Neural progenitor cell (in vitro differentiated cells): ENCODE measurements around the gene APLP1. TPM values are rescaled to one million over a fixed set of nuclear protein-coding genes. Genes with fewer than 3 reads are reported as not detected.
A peak's percentile ranks its signal among the peaks of the same experiment; 100 is the strongest.

Experiments
- DNase-seq: peaks from one replicate; pipeline ENCODE4 v3.0.0-alpha.2; 2016; ENCODE audit warnings: low spot score
- H2AFZ ChIP-seq: fragments of 200-600 bp; sonication (generic); replicated peaks from 2 replicates; pipeline ENCODE4 v1.6.1; 2016; ENCODE audit warnings: antibody characterized with exemption
- H3F3A ChIP-seq: fragments of 200-600 bp; sonication (generic); 2 replicates; pipeline ENCODE4 v1.6.1; 2016; ENCODE audit warnings: antibody characterized with exemption, low read depth
- H3K27ac ChIP-seq: fragments of 200-600 bp; sonication (generic); 2 replicates; pipeline ENCODE4 v1.5.1; 2016; ENCODE audit warnings: mild to moderate bottlenecking
- H3K27me3 ChIP-seq: fragments of 200-600 bp; sonication (generic); 2 replicates; pipeline ENCODE4 v1.6.1; 2016; ENCODE audit warnings: mild to moderate bottlenecking, moderate library complexity
- H3K36me3 ChIP-seq: fragments of 200-600 bp; sonication (generic); 2 replicates; pipeline ENCODE4 v1.5.1; 2016
- H3K4me1 ChIP-seq: fragments of 200-600 bp; sonication (generic); 2 replicates; pipeline ENCODE4 v1.6.1; 2016; ENCODE audit warnings: mixed run types
- H3K4me2 ChIP-seq: fragments of 200-600 bp; sonication (generic); 2 replicates; pipeline ENCODE4 v1.6.1; 2016
- H3K4me3 ChIP-seq: fragments of 200-600 bp; sonication (generic); 2 replicates; pipeline ENCODE4 v1.5.1; 2016
- H3K79me2 ChIP-seq: fragments of 200-600 bp; sonication (generic); 2 replicates; pipeline ENCODE4 v1.6.1; 2016; ENCODE audit warnings: low read depth
- H3K9ac ChIP-seq: fragments of 200-600 bp; sonication (generic); 2 replicates; pipeline ENCODE4 v1.6.1; 2016
- H3K9me3 ChIP-seq: fragments of 200-600 bp; sonication (generic); 2 replicates; pipeline ENCODE4 v1.5.1; 2016; ENCODE audit warnings: low read depth
- H4K20me1 ChIP-seq: fragments of 200-600 bp; sonication (generic); 2 replicates; pipeline ENCODE4 v1.6.1; 2016; ENCODE audit warnings: low read depth
- H3K27ac Mint-ChIP-seq: 3 replicates; pipeline ENCODE4 v1.8.0; 2021; ENCODE audit warnings: mixed read lengths
- H3K27me3 Mint-ChIP-seq: 2 replicates; pipeline ENCODE4 v1.8.0; 2022; ENCODE audit warnings: low read depth, mild to moderate bottlenecking, inconsistent platforms, moderate library complexity, mixed read lengths; ENCODE audit not compliant: insufficient read depth
- H3K36me3 Mint-ChIP-seq: 3 replicates; pipeline ENCODE4 v1.8.0; 2021; ENCODE audit warnings: mixed read lengths
- H3K4me1 Mint-ChIP-seq: 3 replicates; pipeline ENCODE4 v1.8.0; 2021; ENCODE audit warnings: mixed read lengths
- H3K4me3 Mint-ChIP-seq: 3 replicates; pipeline ENCODE4 v1.8.0; 2021; ENCODE audit warnings: mild to moderate bottlenecking, moderate library complexity, mixed read lengths
- H3K9me3 Mint-ChIP-seq: 3 replicates; pipeline ENCODE4 v1.8.0; 2020; ENCODE audit warnings: mixed read lengths
- EZH2 ChIP-seq: fragments of 200-600 bp; sonication (generic); IDR thresholded peaks from 2 replicates; pipeline ENCODE4 v1.6.1; 2017; ENCODE audit warnings: antibody characterized with exemption, mild to moderate bottlenecking, moderate library complexity
- EZH2phosphoT487 ChIP-seq: fragments of 200-600 bp; sonication (generic); IDR thresholded peaks from 2 replicates; pipeline ENCODE4 v1.6.1; 2017; ENCODE audit warnings: antibody characterized with exemption
- total RNA-seq: library from RNA; depleted of rRNA; stranded (reverse); fragments of >200 nt; gene quantifications from 2 replicates; pipeline ENCODE4 v1.2.3, GENCODE V29; 2015; ENCODE audit warnings: low replicate concordance
- TF ChIP-seq, protein P1 (sequence below): fragments of 200-600 bp; sonication (generic); IDR thresholded peaks from 2 replicates; pipeline ENCODE4 v1.5.1; 2017; ENCODE audit warnings: antibody characterized with exemption, mild to moderate bottlenecking

Gene APLP1
- total RNA-seq, 1 donor from 2014 or later, result 89.5 TPM

DNA sequence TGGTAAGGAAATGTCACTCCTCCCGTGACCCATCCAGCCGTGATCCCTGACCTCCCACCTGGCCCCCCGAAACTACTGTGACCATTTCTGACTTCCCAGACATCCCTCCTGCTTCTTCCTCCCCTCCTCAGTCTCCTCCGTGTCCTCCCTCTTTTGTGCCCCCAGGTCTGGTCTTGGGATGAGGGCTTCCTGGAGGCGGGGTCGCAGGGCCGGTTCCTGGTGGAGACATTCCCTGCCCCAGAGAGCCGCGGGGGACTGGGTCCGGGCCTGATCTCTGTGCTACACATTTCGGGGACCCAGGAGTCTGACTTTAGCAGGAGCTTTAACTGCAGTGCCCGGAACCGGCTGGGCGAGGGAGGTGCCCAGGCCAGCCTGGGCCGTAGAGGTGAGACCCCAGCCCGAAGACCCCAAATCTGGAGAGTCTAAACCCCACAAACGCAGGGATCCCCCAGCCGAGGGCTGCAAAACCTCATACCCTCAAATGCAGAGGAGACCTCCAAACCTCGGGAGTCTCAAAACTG lies 6.7 kb upstream of the APLP1 start:
- peak overlapping the region; percentile 49 for H3K4me3 ChIP-seq
- H3K4me2 ChIP-seq, result peak overlapping the region; percentile 94
- no peak for TF ChIP-seq EZH2
- TF ChIP-seq, protein P1, sequence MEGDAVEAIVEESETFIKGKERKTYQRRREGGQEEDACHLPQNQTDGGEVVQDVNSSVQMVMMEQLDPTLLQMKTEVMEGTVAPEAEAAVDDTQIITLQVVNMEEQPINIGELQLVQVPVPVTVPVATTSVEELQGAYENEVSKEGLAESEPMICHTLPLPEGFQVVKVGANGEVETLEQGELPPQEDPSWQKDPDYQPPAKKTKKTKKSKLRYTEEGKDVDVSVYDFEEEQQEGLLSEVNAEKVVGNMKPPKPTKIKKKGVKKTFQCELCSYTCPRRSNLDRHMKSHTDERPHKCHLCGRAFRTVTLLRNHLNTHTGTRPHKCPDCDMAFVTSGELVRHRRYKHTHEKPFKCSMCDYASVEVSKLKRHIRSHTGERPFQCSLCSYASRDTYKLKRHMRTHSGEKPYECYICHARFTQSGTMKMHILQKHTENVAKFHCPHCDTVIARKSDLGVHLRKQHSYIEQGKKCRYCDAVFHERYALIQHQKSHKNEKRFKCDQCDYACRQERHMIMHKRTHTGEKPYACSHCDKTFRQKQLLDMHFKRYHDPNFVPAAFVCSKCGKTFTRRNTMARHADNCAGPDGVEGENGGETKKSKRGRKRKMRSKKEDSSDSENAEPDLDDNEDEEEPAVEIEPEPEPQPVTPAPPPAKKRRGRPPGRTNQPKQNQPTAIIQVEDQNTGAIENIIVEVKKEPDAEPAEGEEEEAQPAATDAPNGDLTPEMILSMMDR, result no peak
- no peak for TF ChIP-seq EZH2phosphoT487
- peaks cover 17% of the 10 kb centered on the region for H3K27me3 Mint-ChIP-seq
- H3K9me3 Mint-ChIP-seq, result no peaks in the 10 kb centered on the region
- H3K4me1 ChIP-seq, result peaks cover 17% of the 10 kb centered on the region
- H3F3A ChIP-seq, result peaks cover 21% of the 10 kb centered on the region
- H2AFZ ChIP-seq, result peak overlapping the region; percentile 76
- peak; percentile 19 for DNase-seq
- H3K27ac Mint-ChIP-seq, result peak overlapping the region; percentile 54
- H3K9ac ChIP-seq, result no peak overlapping the region
- peak overlapping the region; percentile 84 for H3K4me3 Mint-ChIP-seq
- no peak overlapping the region for H3K27ac ChIP-seq
- H3K36me3 Mint-ChIP-seq, result peaks cover 20% of the 10 kb centered on the region
- peaks cover 60% of the 10 kb centered on the region for H3K27me3 ChIP-seq
- no peaks in the 10 kb centered on the region for H3K36me3 ChIP-seq
- peaks cover 8% of the 10 kb centered on the region for H4K20me1 ChIP-seq
- peaks cover 48% of the 10 kb centered on the region for H3K4me1 Mint-ChIP-seq
- H3K9me3 ChIP-seq, result no peaks in the 10 kb centered on the region
- no peaks in the 10 kb centered on the region for H3K79me2 ChIP-seq

DNA sequence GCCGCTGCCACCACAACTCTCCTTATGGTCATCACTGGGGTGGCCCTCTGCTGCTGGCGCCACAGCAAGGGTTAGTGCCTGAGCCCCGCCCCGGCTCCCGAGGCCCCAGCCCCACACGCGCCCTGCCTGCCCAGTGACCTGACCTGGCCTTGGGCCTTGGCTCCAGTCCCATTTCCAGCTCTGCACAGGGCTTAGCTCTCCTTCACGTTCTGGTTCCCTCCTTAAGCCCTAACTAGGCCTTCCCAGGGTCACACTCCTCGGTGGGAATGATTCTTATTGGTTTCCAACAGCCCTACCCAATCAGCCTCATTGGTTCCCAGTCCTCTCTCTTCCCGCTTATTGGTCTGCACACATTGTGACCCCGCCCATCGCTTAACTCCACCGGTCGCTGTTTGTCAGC lies 5.8 kb upstream of the APLP1 start:
- Histone ChIP-seq H3K79me2 (no peaks in the 10 kb centered on the region), H3F3A (peaks cover 14% of the 10 kb centered on the region), H3K27ac (no peak overlapping the region), H4K20me1 (peaks cover 6% of the 10 kb centered on the region), H3K9ac (no peak overlapping the region), H3K27me3 (peaks cover 51% of the 10 kb centered on the region), H3K4me2 (no peak overlapping the region), H2AFZ (no peak overlapping the region), H3K4me3 (no peak overlapping the region), H3K4me1 (peaks cover 19% of the 10 kb centered on the region), H3K36me3 (no peaks in the 10 kb centered on the region), H3K9me3 (no peaks in the 10 kb centered on the region)
- TF ChIP-seq EZH2, result no peak
- Mint-ChIP-seq H3K9me3 (no peaks in the 10 kb centered on the region), H3K27ac (no peak overlapping the region), H3K4me3 (peak overlapping the region; percentile 71), H3K27me3 (peaks cover 20% of the 10 kb centered on the region), H3K36me3 (peaks cover 22% of the 10 kb centered on the region), H3K4me1 (peaks cover 45% of the 10 kb centered on the region)
- no peak for DNase-seq

DNA sequence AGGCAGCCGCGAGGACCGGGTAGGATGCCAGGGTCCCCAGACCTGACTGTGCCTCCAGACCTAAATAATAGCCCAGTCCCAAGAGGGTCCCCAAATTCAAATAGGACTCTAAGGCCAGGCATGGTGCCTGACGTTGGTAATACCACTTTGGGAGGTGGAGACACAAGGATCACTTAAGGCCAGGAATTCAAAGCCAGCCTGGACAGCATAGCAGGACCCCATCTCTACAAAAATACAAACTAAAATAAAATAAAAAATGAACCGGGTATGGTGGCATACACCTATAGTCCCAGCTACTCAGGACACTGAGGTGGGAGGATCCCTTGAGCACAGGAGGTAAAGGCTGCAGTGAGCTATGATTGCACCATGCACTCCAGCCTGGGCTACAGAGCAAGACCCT lies 5.4 kb upstream of the APLP1 start:
- H3F3A ChIP-seq, result peaks cover 18% of the 10 kb centered on the region
- H3K36me3 ChIP-seq, result no peaks in the 10 kb centered on the region
- TF ChIP-seq EZH2phosphoT487 (no peak), EZH2 (no peak)
- TF ChIP-seq, protein P1, result no peak
- H3K27ac ChIP-seq, result no peak overlapping the region
- H3K27me3 Mint-ChIP-seq, result peaks cover 21% of the 10 kb centered on the region
- no peaks in the 10 kb centered on the region for H3K9me3 Mint-ChIP-seq
- H3K79me2 ChIP-seq, result no peaks in the 10 kb centered on the region
- H4K20me1 ChIP-seq, result peaks cover 4% of the 10 kb centered on the region
- H3K9me3 ChIP-seq, result no peaks in the 10 kb centered on the region
- no peak overlapping the region for H3K4me3 ChIP-seq
- H3K4me2 ChIP-seq, result no peak overlapping the region
- H3K27ac Mint-ChIP-seq, result no peak overlapping the region
- no peak overlapping the region for H3K9ac ChIP-seq
- H3K36me3 Mint-ChIP-seq, result peaks cover 23% of the 10 kb centered on the region
- H3K4me3 Mint-ChIP-seq, result no peak overlapping the region
- no peak overlapping the region for H2AFZ ChIP-seq
- H3K27me3 ChIP-seq, result peaks cover 46% of the 10 kb centered on the region
- peaks cover 45% of the 10 kb centered on the region for H3K4me1 Mint-ChIP-seq
- DNase-seq, result no peak
- peaks cover 24% of the 10 kb centered on the region for H3K4me1 ChIP-seq

DNA sequence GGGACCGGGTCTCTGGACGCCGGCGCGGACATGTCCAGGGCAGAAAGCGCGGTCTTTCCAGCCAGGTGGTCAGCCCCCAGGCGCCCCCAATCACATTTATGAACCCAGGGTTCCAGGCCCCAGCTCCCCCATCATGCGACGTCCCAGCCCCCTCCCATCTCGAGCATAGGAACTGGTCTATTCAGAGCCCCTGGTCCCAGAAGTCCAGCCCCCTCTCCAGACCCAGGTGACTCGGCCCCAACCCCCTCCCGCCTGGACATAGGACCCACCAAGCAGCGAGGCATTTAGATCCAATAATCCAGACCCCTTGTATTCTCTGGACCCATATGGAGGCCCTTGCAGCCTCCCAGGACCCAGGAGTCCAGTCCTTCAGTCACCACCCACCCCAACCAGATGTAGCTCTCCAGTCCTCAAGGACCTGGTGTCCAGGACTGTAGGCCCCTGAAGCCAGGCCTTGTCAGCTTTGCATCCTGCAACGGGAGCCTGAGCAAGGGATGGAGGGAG lies 501 bp downstream of the APLP1 start:
- no peak overlapping the region for H2AFZ ChIP-seq

More for the DNA sequence above, 501 bp downstream of the APLP1 start:
- Histone ChIP-seq H3K9me3 (no peaks in the 10 kb centered on the region), H3F3A (peaks cover 33% of the 10 kb centered on the region), H3K27ac (no peak overlapping the region), H3K79me2 (no peaks in the 10 kb centered on the region), H3K9ac (no peak overlapping the region), H3K4me3 (peak overlapping the region; percentile 74), H3K27me3 (no peaks in the 10 kb centered on the region), H4K20me1 (no peaks in the 10 kb centered on the region), H3K4me1 (peaks cover 8% of the 10 kb centered on the region), H3K36me3 (no peaks in the 10 kb centered on the region), H3K4me2 (peak overlapping the region; percentile 90)
- peaks cover 2% of the 10 kb centered on the region for H3K9me3 Mint-ChIP-seq
- peaks cover 15% of the 10 kb centered on the region for H3K27me3 Mint-ChIP-seq
- H3K27ac Mint-ChIP-seq, result peak overlapping the region; percentile 92
- no peak for DNase-seq
- H3K4me3 Mint-ChIP-seq, result peak overlapping the region; percentile 95
- TF ChIP-seq EZH2 (no peak), EZH2phosphoT487 (no peak)
- TF ChIP-seq, protein P1, result no peak
- H3K4me1 Mint-ChIP-seq, result peaks cover 19% of the 10 kb centered on the region
- peaks cover 24% of the 10 kb centered on the region for H3K36me3 Mint-ChIP-seq
